ENCODE results near the gene CEP170B.
"Not testable (repeated sequence)": the region's sequence is repeated elsewhere in the genome, so short reads cannot be mapped to it uniquely, and the experiment has no call there.

CEP170B gene

GRCh38 chr14:104886690-104887622 is 21.9 kb downstream of the CEP170B start:
- DNase-seq (ENCODE audit: low read depth, low spot score): no peak
- H3K4me3 ChIP-seq (ENCODE audit: low read length): no peak overlapping the region

GRCh38 chr14:104887623-104888488 is 22.8 kb downstream of the CEP170B start:
- no peak for DNase-seq (ENCODE audit: low read depth, low spot score)
- H3K4me3 ChIP-seq (ENCODE audit: low read length): no peak overlapping the region

- DNase-seq (ENCODE audit: low read depth, low spot score): no peak
- no peak overlapping the region for H3K4me3 ChIP-seq (ENCODE audit: low read length)
These were observed 23.7 kb downstream of the CEP170B start for GRCh38 chr14:104888489-104889374.

GRCh38 chr14:104889375-104889757 is 24.3 kb downstream of the CEP170B start:
- H3K4me3 ChIP-seq (ENCODE audit: low read length): no peak overlapping the region
- DNase-seq (ENCODE audit: low read depth, low spot score): no peak

- DNase-seq (ENCODE audit: low read depth, low spot score): not testable (repeated sequence)
These were observed 25.2 kb downstream of the CEP170B start for GRCh38 chr14:104890292-104890691.

GRCh38 chr14:104891121-104891551 is 26.1 kb downstream of the CEP170B start:
- DNase-seq (ENCODE audit: low read depth, low spot score): no peak
- no peak overlapping the region for H3K4me3 ChIP-seq (ENCODE audit: low read length)

More at GRCh38 chr14:104890292-104890691, 25.2 kb downstream of the CEP170B start:
- H3K4me3 ChIP-seq (ENCODE audit: low read length): not testable (repeated sequence)

- DNase-seq (ENCODE audit: low read depth, low spot score): no peak
- H3K4me3 ChIP-seq (ENCODE audit: low read length): no peak overlapping the region
These were observed 26.8 kb downstream of the CEP170B start for GRCh38 chr14:104891664-104892530.

GRCh38 chr14:104892531-104893434 is 27.7 kb downstream of the CEP170B start:
- no peak for DNase-seq (ENCODE audit: low read depth, low spot score)

GRCh38 chr14:104893435-104894207 is 28.6 kb downstream of the CEP170B start:
- H3K4me3 ChIP-seq (ENCODE audit: low read length): no peak overlapping the region
- DNase-seq (ENCODE audit: low read depth, low spot score): peak; percentile 40

More at GRCh38 chr14:104892531-104893434, 27.7 kb downstream of the CEP170B start:
- no peak overlapping the region for H3K4me3 ChIP-seq (ENCODE audit: low read length)

GRCh38 chr14:104894331-104895206 is 29.5 kb downstream of the CEP170B start:
- no peak overlapping the region for H3K4me3 ChIP-seq (ENCODE audit: low read length)
- DNase-seq (ENCODE audit: low read depth, low spot score): no peak

GRCh38 chr14:104895207-104895785 is 30.2 kb downstream of the CEP170B start:
- H3K4me3 ChIP-seq (ENCODE audit: low read length): peak overlapping the region; percentile 11; the same call in 1 of the 2 replicates
- no peak for DNase-seq (ENCODE audit: low read depth, low spot score)

GRCh38 chr14:104895786-104896661 is 31.0 kb downstream of the CEP170B start:
- peak; percentile 69 for DNase-seq (ENCODE audit: low read depth, low spot score)
- no peak overlapping the region for H3K4me3 ChIP-seq (ENCODE audit: low read length)

- no peak overlapping the region for H3K4me3 ChIP-seq (ENCODE audit: low read length)
- no peak for DNase-seq (ENCODE audit: low read depth, low spot score)
These were observed 32.5 kb downstream of the CEP170B start for GRCh38 chr14:104897330-104898194.

All from Jurkat, Clone E6-1 (cell line).